HG02610 (cell line): ENCODE data around the gene TCIRG1.

Experiments
- ATAC-seq: cut with Tn5 transposase; IDR thresholded peaks from one replicate; pipeline ENCODE4 v1.9.1; 2021; ENCODE audit warnings: mild to moderate bottlenecking, moderate library complexity; ENCODE audit not compliant: unreplicated experiment

TCIRG1 gene

GRCh38 chr11:68051191-68052136, 12.6 kb downstream of the TCIRG1 start:
- no peak for ATAC-seq

DNA sequence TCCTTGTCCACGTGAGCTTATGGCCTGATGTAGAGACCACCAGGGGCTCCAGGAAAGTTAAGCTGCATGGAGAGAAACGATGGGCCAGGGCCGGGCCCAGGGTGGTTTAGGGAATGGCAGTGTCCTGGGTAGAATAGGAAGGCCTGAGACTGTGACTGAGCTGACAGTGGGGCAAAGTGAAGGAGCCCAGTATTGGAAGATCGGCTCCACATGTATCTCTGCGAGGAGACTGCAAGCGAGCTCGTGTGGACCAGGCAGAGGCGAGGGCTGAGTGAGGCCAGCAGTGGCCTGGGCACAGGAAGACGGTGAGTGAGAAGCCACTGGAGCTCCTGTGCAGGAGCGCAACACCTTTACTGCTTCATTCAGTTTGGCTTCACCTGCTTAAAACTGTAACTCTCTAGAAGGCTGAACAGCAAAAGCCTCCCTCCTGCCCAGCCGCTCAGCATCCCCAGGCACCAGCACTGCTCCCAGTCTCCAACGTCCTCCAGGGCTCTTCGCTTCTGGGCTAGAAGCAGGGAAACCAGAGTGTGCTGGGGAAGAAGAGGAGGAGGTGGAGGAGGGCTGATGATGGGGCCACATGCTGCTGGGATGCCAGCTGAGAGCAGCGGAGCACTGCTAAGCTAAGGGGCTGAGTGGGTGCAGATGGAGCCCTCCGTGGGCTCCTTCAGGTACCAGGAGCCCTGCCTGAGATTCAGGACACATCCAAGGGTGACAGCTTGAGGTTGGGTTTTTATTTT, 13.5 kb downstream of the TCIRG1 start:
- ATAC-seq = no peak

DNA sequence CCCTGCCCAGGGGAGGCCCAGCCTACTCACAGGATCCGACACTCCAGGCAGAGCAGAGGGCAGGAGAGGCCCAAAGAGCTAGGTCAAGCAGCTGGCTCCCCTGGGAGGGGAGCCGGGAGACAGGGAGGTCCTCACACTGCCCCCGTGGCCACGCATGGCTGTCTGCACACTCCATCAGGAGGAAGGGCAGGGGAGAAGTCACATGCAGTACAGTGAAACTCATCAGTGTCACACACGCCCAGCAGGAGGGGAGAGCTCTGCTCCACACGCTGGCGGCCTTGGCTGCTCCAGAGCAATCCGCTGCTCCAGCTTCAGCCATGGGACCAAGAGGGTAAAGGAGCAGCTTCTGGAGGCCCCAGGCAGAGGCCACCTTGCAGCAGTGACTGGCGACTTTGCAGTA, 14.3 kb downstream of the TCIRG1 start:
- no peak for ATAC-seq

DNA sequence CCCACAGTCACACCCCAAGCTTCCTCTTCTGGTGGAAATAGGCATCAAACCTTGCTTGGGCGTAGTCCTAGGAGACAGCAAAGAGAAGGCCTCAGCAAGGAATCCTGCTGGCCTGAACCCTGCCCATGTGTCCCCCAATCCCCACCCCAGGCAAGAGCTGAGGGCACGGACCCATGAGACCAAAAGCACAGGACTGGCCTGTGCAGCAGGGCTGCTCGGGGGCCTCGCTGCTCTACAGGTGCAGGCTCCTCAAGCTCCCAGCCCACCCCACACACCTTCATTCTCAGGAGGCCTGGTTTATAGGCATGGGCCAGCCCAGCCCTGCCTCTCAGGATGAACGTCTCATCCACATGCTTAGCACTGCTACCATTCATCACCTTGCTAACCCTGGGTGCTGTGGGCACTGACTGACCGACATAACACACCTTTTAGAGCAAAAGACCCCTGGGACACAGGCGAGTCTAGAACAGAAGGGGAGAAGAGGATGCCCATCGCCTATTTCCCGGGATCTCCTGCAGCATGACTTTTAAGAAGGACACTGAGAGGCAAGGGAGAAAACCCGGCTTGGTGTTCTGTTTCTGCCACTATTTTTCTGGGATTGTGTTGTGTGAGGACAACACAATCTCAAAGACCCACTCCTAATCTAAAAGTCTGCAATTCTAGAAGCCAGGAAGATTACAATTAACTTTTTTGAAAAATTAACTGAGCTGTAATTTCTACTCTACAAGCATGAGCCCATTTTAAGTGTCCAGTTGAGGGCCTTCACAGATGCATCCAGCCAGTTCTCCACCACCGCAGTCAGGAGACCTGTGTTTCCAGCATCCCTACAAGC, 15.4 kb downstream of the TCIRG1 start:
- ATAC-seq = no peak

GRCh38 chr11:68056317-68057285, 17.8 kb downstream of the TCIRG1 start:
- ATAC-seq = no peak

DNA sequence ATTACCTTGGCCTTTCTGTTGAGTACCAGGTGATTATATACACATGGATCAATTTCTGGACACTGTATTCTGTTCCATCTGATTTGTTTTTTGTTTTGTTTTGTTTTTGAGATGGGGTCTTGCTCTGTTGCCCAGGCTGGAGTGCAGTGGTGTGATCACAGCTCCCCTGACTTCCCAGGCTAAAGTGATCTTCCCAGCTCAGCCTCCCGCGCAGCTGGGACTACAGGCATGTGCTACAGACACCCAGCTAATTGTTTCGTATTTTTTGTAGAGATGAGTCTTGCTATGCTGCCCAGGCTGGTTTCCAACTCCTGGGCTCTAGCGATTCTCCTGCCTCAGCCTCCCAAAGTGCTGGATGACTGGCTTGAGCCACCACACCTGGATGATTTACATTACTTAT, 19.0 kb downstream of the TCIRG1 start:
- ATAC-seq = no peak

- ATAC-seq = no peak
These were observed 22.7 kb downstream of the TCIRG1 start for GRCh38 chr11:68061508-68061907.

GRCh38 chr11:68064926-68065325, 26.1 kb downstream of the TCIRG1 start:
- no peak for ATAC-seq

DNA sequence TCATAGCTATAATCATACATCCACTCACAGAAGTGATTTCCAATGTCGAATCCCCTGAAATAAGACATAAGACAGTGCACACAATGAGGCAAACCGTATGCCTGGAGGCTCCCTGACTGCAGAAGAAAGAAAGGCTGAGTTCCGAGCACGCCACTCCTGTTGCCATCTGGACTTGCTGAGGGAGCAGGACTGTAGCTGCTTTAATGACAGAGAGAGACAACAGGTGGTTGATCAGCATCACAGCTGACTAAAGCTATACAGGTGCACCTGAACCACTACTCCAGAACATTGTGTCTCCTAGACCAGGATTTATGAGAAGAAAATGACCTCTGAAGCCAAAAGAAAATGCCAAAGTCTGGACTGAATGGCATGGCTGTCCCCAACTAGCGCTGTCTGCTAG, 27.0 kb downstream of the TCIRG1 start:
- ATAC-seq = no peak

- no peak for ATAC-seq
These were observed 27.9 kb downstream of the TCIRG1 start for GRCh38 chr11:68066742-68067141.

GRCh38 chr11:68067991-68068390, 29.2 kb downstream of the TCIRG1 start:
- ATAC-seq = no peak

GRCh38 chr11:68071281-68072048, 32.6 kb downstream of the TCIRG1 start:
- no peak for ATAC-seq

DNA sequence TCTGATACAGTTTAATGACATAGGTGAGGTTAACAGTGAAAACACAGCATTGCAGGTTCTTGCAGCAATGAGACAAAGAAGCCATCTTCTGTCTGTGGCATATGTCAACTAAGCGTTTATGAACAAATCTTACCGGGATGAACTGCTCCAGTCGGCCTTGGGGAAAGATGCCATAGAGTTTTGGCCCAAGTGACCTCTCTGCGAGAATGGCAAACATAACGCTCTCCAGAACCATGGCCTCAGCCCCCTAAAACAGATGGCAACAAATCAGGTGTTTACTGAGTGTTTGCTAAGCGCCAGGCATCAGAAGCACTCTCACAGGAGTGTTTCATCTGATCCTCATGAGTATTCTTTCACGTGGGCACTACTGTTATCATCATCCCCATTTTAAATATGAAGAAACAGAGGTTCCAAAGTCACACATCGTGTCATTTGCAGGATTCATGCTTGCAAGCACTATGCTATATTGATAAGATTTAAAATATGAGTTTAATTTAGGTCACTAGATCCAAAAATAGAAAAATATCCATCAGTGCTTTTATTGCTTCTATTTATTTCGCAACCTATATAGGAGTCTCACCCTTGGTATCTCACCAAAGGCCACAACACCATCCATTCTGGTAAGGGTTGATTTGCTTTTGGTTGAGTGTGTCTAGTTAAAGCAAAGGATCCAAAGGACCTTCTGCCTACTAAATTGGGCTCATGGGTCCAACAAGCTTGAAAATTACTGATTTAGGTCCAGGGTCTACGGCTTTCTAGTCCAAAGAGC, 35.9 kb downstream of the TCIRG1 start:
- ATAC-seq = no peak

GRCh38 chr11:68076371-68077042, 37.7 kb downstream of the TCIRG1 start:
- ATAC-seq = no peak

DNA sequence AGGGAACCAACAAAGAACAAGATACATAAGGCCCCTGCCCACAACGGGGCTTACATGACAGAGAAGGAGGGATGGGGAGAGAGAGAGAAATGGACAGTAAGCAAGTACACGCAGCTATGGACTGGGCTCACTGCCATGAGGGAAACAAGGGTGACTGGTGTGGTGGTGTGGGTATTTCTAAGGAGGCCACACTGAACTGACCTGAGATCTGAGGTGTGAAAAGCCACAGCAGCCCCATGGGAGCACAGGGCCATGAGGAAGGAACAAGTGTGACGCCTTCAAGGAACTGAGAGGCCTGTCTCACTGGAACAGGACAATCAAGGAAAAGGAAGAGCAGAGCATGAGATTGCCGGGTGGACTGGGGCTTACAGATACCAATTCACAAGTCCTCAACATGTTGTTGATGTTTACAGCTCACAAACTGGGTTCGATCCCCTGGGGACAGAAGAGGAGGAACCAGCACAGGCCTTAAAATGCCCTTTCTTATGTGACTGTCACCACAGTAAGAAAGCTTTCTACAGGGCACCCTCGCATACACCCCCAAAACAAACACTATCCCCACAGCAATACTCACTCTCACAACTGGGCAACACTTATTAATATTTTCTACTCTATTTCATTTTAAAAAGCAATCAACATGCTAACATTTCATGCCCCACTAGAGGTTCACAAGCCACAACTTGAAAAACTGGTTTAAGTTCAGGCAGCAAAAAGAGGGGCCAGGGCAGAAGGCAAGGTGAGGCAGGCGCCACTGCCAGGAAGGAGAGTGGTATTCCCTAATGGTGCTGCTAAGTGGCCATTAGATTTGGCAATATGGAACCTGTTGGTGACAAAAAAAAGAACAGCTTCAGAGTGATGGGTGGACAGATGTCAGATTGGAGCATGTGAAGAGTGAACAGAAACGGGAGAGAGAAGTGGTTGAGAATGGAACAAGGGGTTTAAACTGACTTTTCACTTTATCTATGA, 39.1 kb downstream of the TCIRG1 start:
- ATAC-seq = peak; percentile 62

DNA sequence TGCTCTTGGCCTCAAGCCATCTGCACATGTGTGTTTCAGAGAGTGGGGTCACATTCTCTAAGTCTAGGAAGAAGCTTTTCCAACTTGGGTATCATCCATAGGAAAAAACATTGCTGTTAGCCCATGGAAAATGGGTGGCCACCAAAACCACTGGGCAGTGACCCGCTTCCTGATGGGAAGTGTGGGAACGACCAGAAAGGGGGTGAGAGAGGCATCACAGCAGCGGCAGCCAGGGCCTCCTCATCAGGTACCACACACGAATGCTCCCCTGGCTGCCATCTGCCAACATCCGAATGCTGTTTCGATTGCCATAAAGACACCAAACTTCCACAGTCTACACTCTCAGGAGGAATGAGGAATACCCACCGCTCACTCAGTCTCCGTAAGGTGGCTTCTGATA, 42.0 kb downstream of the TCIRG1 start:
- no peak for ATAC-seq

- ATAC-seq = no peak
These were observed 42.9 kb downstream of the TCIRG1 start for GRCh38 chr11:68081691-68082090.
